ENCODE measurements around the gene PHC2.

The PHC2 gene

DNA sequence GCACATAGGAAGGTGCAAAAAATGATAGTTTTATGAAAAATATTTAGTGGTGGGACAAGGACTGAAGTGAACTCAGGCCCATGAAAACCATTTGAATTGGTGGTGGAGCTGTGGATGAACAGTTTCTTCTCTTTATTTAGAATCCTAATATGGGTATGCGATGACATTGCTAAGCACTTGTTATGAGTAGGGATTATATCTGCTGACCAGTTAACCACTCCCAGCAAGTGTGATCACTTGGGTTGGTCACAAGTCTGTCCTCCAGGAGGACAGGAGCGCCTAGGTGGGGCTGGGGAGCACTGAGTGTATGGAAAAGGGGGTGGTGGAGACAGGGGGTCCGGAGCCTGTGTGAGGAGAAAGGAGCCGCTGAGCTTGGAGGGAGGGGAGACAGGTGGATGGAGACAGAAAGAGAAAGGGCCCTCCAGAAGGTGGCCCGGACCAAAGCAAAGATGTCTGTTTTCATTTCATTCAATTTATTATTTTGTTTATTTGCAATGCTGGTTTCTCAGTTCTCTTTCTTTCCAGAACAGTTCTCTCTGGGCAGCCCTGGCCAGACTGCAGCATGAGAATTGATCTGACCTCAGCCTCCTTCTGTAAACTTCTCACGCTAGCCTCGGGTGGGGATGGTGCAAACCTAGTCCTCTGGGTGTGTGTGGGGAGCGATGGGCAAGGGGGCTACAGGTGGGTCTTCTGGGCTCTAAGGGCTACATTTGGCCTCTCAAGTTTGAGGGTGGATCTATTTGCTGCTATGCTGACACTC, 31.7 kb upstream of the PHC2 start:
- DNase-seq (ENCODE audit: low read depth in 2 of 2), result no peak
- TF ChIP-seq, protein P1, sequence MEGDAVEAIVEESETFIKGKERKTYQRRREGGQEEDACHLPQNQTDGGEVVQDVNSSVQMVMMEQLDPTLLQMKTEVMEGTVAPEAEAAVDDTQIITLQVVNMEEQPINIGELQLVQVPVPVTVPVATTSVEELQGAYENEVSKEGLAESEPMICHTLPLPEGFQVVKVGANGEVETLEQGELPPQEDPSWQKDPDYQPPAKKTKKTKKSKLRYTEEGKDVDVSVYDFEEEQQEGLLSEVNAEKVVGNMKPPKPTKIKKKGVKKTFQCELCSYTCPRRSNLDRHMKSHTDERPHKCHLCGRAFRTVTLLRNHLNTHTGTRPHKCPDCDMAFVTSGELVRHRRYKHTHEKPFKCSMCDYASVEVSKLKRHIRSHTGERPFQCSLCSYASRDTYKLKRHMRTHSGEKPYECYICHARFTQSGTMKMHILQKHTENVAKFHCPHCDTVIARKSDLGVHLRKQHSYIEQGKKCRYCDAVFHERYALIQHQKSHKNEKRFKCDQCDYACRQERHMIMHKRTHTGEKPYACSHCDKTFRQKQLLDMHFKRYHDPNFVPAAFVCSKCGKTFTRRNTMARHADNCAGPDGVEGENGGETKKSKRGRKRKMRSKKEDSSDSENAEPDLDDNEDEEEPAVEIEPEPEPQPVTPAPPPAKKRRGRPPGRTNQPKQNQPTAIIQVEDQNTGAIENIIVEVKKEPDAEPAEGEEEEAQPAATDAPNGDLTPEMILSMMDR (IDR thresholded peaks at IDR 0.05; ENCODE audit: low read depth, low read length), result no peak
- H3K4me3 ChIP-seq (replicated peaks in 1 of 2; ENCODE audit: low read depth in 2 of 2, low read length in 2 of 2), result no peak overlapping the region

DNA sequence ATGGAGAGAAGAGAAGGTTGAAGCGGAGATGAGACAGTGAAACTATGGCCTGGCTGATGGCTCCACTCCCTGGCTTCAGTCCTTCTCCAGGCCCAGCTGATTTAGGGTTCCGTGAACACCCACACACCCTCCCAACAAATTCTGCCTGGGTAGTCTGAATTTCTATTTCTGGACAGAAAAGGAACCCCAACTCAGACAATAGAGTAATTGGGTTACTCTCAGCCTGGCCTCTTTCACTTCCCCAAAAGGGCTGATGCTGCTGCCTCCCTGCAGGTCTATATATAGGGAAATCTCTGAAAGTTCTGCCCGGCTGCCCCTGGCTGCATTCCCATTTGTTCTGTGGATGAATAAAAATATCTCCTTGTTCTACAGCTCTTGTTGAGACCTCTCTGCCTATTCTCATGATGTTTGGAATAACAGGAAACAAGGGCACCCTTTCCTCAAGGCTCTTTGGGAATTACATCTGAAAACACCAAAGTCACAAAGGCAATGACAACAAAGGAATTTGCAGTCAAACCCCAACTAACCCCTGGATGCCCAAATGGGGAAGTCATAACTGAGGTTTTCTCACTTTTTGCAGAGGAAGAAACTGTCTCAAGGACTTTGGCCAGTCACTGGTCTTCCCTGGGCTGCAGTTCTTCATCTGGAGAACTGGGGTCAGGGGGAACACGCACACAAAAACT, 30.2 kb upstream of the PHC2 start:
- TF ChIP-seq, protein P1 (IDR thresholded peaks at IDR 0.05; ENCODE audit: low read depth, low read length), result no peak
- H3K4me3 ChIP-seq (replicated peaks in 1 of 2; ENCODE audit: low read depth in 2 of 2, low read length in 2 of 2), result no peak overlapping the region
- DNase-seq (ENCODE audit: low read depth in 2 of 2), result no peak

DNA sequence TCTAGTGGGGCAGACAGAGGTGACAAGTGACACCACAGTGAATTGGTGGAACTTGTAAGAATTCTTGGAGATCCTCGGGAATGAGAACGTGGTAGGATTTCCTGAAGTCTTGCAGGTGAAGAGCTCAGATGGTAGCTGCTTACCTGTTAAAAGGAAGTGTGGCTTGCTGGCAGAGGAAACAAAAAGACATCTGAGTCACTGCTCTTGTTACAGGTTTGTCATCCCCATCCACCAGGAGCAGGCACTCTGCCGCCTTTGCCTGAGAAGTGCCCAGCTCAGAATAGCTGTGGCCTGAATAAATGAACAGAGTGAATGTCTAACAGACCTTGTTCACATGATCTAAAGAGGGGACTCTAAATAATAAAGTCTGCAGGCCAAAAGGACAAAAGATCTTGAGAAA, 29.2 kb upstream of the PHC2 start:
- no peak for DNase-seq (ENCODE audit: low read depth in 2 of 2)
- TF ChIP-seq, protein P1 (IDR thresholded peaks at IDR 0.05; ENCODE audit: low read depth, low read length), result no peak
- H3K4me3 ChIP-seq (replicated peaks in 1 of 2; ENCODE audit: low read depth in 2 of 2, low read length in 2 of 2), result no peak overlapping the region

DNA sequence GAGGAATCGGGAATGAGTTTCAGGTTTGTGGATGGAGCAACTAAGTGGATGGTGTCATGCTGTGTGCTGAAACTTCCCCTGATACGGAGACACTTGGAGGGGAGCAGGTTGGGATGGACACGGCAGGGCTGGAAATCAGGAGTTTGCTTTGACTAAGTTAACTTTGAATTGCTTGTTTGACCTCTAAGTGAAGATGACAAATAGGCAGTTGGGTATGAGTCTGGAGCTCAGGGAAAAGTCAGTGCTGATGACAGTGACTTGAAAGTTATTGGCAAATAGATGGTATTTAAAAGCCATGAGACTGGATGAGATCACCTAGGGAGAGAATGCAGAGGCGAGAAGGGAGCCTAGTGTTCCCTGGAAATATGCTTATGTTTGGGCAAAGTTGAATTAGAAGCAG, 28.8 kb upstream of the PHC2 start:
- TF ChIP-seq, protein P1 (IDR thresholded peaks at IDR 0.05; ENCODE audit: low read depth, low read length), result no peak
- DNase-seq (ENCODE audit: low read depth in 2 of 2), result peak in 1 of 2 donors; percentile 78
- no peak overlapping the region for H3K4me3 ChIP-seq (replicated peaks in 1 of 2; ENCODE audit: low read depth in 2 of 2, low read length in 2 of 2)

DNA sequence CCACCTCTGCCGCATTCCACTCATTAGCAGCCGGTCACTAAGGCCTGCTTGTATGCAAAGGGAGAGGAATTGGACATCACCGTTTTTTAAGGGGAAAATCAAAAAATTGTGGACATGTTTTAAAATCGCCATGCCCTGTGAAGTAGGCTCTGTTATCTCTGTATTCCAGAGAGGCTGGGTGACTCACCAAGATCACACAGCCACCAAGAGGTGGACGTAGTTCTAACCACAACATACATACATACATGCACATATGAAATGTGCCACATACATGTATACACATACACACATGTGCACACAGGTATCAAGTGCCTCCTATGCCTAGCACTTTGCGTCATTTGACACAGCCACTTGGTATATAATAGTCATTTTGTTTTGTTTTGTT, 25.6 kb upstream of the PHC2 start:
- peak in 1 of 2 donors; percentile 21 for DNase-seq (ENCODE audit: low read depth in 2 of 2)
- no peak overlapping the region for H3K4me3 ChIP-seq (replicated peaks in 1 of 2; ENCODE audit: low read depth in 2 of 2, low read length in 2 of 2)
- TF ChIP-seq, protein P1 (IDR thresholded peaks at IDR 0.05; ENCODE audit: low read depth, low read length), result no peak

DNA sequence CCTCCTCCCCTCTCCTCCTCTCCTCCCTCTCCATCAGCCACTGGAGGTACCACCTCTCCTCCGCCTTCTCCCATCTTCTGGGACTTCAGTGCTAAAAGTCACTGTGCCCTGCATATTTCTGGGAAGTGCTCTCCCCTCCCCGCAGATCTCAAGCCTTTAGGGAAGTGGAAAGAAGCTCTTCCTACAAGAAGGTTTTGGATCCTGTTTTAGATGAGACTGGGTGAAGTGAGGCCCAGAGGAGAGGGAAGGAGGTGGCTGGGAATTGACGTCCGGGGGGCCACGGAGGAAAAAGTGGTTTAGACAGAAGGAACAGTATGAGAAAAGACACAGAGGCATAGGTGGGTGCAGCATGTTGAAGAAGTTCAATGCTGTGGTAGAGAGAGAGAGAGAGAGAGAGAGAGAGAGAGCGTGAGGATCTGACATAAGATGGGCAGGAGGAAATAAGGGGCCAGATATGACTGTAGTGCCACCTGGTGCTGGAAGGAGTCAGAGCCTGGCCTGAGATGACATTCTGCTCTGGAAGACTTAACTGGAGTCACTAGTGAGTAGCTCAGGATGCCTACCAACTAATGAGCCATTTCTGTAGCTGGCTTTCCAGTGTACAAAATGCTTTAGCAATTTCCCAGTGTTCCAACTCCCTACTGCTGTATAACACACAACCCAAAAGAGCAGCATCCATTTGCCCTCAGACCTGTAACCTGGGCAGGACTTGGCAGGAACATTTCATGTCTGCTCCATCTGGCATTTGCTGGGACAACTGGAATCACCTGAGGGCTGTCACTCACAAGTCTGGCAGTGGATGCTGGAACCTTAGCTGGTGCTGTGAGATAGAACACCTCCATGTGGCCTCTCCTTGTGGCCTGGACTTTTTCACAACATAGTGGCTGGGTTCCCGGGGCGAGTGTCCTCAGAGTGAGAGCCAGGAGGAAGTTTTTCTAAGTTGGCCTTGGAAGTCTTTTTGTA, 24.9 kb upstream of the PHC2 start:
- no peak overlapping the region for H3K4me3 ChIP-seq (replicated peaks in 1 of 2; ENCODE audit: low read depth in 2 of 2, low read length in 2 of 2)
- TF ChIP-seq, protein P1 (IDR thresholded peaks at IDR 0.05; ENCODE audit: low read depth, low read length), result peak; percentile 74
- peak; percentile 84 to 93 for DNase-seq (ENCODE audit: low read depth in 2 of 2)
